GM12874 (cell line): Measurements from ENCODE around the gene CACNA2D4.

Source experiments
- TF ChIP-seq, protein P1 (sequence below): IDR thresholded peaks from 2 replicates; pipeline ENCODE4 v1.5.1; 2011; ENCODE audit warnings: low read depth, mild to moderate bottlenecking, control low read depth, low read length, moderate library complexity; ENCODE audit not compliant: insufficient read depth

Gene CACNA2D4

DNA sequence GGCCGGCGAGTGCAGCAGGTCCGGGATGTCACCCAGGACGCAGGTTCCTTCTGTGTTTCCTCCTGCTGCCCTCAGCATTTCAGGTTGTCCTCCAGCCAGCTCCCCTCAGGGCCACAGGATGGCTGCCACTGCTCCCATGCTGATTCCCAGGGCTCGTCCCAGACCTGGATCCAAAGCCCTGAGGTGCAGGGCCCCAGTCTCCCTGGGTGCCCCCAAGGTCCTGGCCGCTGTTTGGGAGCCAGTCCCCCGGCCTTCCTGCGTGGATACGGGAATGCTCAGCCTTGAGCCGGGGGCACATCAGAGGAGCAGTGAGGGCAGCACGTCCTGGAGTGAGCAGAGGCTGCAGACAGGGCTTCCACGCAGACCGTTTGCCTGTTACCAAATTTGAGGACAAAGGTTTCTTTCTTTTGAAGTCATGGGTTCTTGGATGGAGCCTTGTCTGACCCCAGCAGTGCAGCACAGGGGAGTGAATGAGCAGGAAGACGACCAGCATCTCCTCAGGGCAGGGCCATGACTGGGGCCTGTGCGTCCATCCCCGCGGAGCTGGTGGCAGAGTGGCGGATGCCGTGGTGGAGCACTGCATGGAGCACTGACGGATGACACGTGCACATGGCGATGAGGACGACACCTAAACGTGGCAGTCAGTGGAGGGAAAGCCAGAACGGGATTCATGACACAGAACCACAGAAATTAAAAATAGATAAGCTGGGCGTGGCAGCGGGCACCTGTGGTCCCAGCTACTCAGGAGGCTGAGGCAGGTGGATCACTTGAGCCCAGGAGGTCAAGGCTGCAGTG is 12.5 kb upstream of the CACNA2D4 start:
- TF ChIP-seq, protein P1, sequence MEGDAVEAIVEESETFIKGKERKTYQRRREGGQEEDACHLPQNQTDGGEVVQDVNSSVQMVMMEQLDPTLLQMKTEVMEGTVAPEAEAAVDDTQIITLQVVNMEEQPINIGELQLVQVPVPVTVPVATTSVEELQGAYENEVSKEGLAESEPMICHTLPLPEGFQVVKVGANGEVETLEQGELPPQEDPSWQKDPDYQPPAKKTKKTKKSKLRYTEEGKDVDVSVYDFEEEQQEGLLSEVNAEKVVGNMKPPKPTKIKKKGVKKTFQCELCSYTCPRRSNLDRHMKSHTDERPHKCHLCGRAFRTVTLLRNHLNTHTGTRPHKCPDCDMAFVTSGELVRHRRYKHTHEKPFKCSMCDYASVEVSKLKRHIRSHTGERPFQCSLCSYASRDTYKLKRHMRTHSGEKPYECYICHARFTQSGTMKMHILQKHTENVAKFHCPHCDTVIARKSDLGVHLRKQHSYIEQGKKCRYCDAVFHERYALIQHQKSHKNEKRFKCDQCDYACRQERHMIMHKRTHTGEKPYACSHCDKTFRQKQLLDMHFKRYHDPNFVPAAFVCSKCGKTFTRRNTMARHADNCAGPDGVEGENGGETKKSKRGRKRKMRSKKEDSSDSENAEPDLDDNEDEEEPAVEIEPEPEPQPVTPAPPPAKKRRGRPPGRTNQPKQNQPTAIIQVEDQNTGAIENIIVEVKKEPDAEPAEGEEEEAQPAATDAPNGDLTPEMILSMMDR: no peak

DNA sequence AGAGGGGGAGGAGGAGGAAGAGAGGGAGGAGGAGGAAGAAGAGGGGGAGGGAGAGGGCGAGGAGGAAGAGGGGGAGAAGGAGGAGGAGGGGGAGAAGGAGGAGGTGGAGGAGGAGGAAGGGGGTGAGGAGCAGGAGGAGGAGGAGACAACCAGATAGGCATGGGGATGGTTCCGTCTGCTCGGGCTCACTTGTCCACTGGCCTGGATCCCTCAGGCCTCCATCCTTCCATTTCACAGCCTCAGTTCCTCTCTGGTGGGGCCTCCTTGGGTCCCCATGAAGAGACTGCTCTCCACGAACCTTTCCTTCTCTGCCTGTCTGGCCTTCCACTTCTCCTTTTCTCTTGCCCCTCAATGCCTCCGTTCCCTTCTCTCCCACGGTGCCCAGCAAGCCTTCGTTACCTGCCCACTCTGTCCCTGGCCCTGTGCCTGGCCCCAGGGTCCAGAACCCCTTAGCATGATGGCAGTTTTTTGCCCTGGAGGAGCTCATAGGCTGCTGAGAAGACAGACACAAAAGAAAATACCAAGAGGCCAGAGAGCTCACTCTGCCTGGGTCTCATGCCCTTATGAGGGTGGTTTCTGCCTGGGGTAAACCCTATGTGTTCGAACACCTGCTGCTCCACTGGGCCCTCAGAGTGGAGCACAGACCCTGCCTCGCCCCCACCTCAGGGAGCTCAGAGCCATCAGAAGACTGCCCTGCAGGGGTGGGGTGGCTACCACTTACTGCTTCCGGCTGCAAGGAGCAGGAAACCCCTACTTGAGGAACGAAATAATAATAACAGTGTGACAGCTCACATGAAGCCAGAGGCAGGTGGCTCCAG is 11.7 kb upstream of the CACNA2D4 start:
- TF ChIP-seq, protein P1: no peak

DNA sequence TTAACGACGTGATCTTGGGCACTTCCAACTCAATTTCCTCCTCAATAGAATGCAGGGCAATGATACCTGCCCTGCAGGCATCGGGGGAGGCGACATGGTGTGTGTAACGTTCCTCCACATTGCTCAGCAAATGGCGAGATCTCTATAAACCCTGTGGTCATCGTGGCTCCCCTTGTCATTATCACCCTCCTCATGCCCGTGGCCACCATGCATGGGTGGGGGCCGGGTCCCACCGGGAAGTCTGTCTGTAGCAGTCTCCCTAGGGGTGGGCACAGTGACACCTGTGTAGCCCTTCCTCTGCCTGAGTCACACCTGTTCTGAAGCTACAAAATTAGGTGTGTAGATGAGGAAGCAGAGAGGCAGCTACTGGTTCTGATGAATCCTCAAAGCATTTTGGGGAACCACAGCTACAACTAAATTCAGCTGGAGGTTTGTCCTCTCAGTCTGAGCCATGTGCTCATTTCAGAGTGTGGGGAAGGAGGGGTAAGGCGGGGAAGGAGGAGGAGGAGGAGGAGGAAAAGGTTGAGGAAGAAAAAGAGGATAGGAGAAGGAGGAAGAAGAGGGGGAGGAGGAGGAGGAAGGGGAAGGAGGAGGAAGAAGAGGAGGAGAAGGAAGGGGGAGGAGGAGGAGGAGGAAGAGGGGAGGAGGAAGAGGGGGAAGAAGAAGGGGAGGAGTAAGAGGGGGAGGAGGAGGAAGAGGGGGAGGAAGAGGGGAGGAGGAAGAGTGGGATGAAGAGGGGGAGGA is 11.0 kb upstream of the CACNA2D4 start:
- TF ChIP-seq, protein P1: no peak

DNA sequence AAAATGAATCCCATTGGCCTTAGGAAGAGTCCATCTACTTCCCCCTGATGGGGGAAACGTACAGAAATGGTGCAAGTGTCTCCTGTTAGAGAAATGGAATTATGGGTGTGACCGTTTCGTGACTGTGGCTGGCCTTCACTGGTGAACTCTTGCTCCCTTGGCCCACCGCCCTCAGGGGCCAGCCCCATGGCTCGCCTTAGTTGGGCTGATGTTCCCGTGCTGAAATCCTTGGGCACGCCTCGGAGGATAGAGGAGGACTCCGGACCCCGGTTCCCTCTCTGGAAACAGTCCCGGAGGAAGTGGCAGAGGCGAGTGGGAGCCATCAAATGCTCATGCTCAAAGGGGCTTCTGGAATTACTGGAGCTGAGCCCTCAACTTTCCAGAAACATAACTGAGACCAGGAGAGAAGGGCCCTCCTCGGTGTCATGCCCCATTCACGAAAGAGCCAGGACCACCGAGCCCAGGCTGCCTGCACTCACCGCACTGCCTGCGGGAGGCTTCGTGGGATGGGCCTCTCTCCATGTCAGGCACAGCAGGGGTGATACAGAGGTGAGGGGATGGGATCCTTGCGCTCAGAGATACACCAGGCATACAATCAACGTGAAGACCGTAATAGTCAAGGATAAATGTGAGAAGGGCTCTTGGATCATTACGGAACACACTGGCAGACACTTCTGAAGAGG is 10.1 kb upstream of the CACNA2D4 start:
- TF ChIP-seq, protein P1: no peak

DNA sequence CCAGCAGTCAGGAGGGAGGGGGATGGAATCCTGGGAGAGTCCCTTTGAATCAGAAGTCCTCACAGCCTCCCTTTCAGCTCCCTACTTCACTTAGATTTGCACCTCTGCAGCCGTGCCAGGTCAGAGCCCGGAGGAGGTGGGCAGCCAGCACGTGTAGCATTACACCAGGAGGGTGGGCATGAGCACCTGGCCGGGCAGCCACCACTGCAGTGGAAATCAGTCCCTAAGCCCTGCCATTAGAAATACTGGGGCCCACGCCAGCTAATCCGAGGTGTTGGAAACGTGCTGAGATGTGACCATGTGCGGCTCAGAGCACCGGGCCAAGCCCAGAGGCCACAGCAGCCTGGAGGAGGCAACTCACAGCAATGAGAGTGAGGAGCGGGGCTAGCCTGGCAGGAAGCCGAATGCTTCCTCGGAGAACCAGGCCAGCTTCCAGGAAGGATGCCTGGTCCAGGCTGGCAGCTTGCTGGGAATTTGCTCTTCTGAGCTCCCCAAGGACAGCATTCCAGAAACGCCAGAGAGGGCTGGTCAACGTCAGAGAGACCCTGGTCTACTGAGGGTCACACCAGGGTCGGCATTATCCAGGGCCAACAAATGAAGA is 9.4 kb upstream of the CACNA2D4 start:
- TF ChIP-seq, protein P1: no peak

DNA sequence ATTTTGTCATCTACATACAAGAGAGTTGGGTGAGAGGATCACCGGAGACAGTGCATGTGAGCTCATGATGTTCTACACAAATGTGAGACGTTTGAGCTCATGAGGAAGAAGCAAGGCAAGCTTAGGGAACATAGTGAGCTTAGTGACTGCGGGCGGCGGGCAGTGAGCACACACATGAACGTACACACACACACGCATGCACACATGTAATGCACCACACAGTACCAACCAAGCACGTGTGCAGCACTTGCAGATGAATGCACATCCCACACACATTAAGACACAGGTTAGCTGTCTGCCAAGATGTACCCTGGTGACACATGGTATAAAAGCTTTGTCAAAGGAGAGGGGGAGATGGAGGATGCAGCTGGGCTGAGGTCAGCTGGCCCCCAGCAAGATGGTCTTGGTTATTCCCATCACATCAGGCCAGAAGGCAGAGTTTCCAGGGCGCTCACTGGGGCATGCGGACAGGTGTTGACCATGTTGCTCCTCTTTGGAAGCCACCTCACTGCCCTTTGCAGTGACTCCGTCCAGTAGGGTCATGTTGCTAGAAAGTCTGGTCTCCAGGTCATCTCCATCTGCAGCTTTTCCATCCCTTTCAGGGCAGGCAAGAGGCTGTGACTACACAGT is 8.7 kb upstream of the CACNA2D4 start:
- TF ChIP-seq, protein P1: no peak
